HEK293 (cell line): ENCODE results near the gene TRPV6.

ENCODE experiments used
- CTCF ChIA-PET: fragments of 350-600 bp; formaldehyde crosslinking; extraction: SDS; loops from one replicate; lab custom pipeline; 2021; ENCODE audit warnings: antibody characterized with exemption; lab: Yijun Ruan, JAX
- POLR2A ChIA-PET: fragments of 300-600 bp; formaldehyde crosslinking; extraction: SDS; loops from one replicate; lab custom pipeline; 2020; ENCODE audit warnings: antibody characterized with exemption, inconsistent platforms; lab: Yijun Ruan, JAX
- H3K27ac ChIP-seq: fragments of 200-500 bp; sonication (Bioruptor generic); 2 replicates; pipeline ENCODE4 v1.5.1; 2014; ENCODE audit warnings: low read depth, low read length, control low read depth, inconsistent platforms; ENCODE audit errors: extremely low read depth
- H3K36me3 ChIP-seq, 2 experiments: fragments of 200-500 bp in 1 of 2; sonication (Bioruptor generic) in 1 of 2; 1 replicate in 1 of 2; 2 replicates in 1 of 2; pipeline ENCODE4 v1.5.1; 2014 to 2017; ENCODE audit warnings: inconsistent platforms in 2 of 2, low read length in 2 of 2; ENCODE audit not compliant: control insufficient read depth in 2 of 2, insufficient read depth in 1 of 2
- H3K4me1 ChIP-seq: fragments of 200-500 bp; sonication (Bioruptor generic); 2 replicates; pipeline ENCODE4 v1.5.1; 2014; ENCODE audit warnings: mild to moderate bottlenecking, low read length, inconsistent platforms; ENCODE audit not compliant: control insufficient read depth, insufficient read depth
- H3K4me3 ChIP-seq: 2 replicates; pipeline ENCODE4 v1.5.1; 2011; ENCODE audit warnings: low read depth, mild to moderate bottlenecking, control low read depth, low read length, moderate library complexity
- H3K9me3 ChIP-seq: fragments of 200-500 bp; sonication (Bioruptor generic); 2 replicates; pipeline ENCODE4 v1.5.1; 2014; ENCODE audit warnings: low read depth, low read length, inconsistent platforms; ENCODE audit not compliant: control insufficient read depth, insufficient read depth
- OVOL3 ChIP-seq: fragments of 450-650 bp; formaldehyde crosslinking; IDR thresholded peaks from 2 replicates; pipeline ENCODE4 v1.5.1; 2016; ENCODE audit warnings: missing biosample characterization, missing genetic modification characterization
- SALL2 ChIP-seq: fragments of 450-650 bp; formaldehyde crosslinking; IDR thresholded peaks from 2 replicates; pipeline ENCODE4 v1.5.0; 2017; ENCODE audit warnings: missing biosample characterization, mild to moderate bottlenecking, missing genetic modification characterization, borderline replicate concordance
- SP2 ChIP-seq: fragments of 450-650 bp; formaldehyde crosslinking; IDR thresholded peaks from 2 replicates; pipeline ENCODE4 v1.5.1; 2016; ENCODE audit warnings: missing biosample characterization, missing genetic modification characterization
- ZBTB48 ChIP-seq: fragments of 450-650 bp; formaldehyde crosslinking; IDR thresholded peaks from 2 replicates; pipeline ENCODE4 v1.5.1; 2016; ENCODE audit warnings: missing biosample characterization, missing genetic modification characterization
- ZBTB7A ChIP-seq: fragments of 450-650 bp; formaldehyde crosslinking; IDR thresholded peaks from 2 replicates; pipeline ENCODE4 v1.5.1; 2016; ENCODE audit warnings: low read depth, missing biosample characterization, missing genetic modification characterization
- ZNF132 ChIP-seq: fragments of 450-650 bp; formaldehyde crosslinking; IDR thresholded peaks from 2 replicates; pipeline ENCODE4 v1.5.1; 2017; ENCODE audit warnings: missing biosample characterization, missing genetic modification characterization, borderline replicate concordance
- ZNF169 ChIP-seq: fragments of 450-650 bp; formaldehyde crosslinking; IDR thresholded peaks from 2 replicates; pipeline ENCODE4 v1.5.1; 2016; ENCODE audit warnings: missing biosample characterization, missing genetic modification characterization
- ZNF510 ChIP-seq: fragments of 450-650 bp; formaldehyde crosslinking; IDR thresholded peaks from 2 replicates; pipeline ENCODE4 v1.5.1; 2018; ENCODE audit warnings: mild to moderate bottlenecking, missing genetic modification characterization, missing biosample characterization; ENCODE audit not compliant: insufficient replicate concordance
- ZNF530 ChIP-seq: fragments of 450-650 bp; formaldehyde crosslinking; IDR thresholded peaks from 2 replicates; pipeline ENCODE4 v1.5.1; 2016; ENCODE audit warnings: low read depth, missing biosample characterization, missing genetic modification characterization
- ZNF623 ChIP-seq: fragments of 450-650 bp; formaldehyde crosslinking; IDR thresholded peaks from 2 replicates; pipeline ENCODE4 v1.5.1; 2016; ENCODE audit warnings: missing biosample characterization, missing genetic modification characterization
- ZNF670 ChIP-seq: fragments of 450-650 bp; formaldehyde crosslinking; IDR thresholded peaks from 2 replicates; pipeline ENCODE4 v1.5.1; 2016; ENCODE audit warnings: missing biosample characterization, missing genetic modification characterization, low read depth
- ZNF785 ChIP-seq: fragments of 450-650 bp; formaldehyde crosslinking; IDR thresholded peaks from 2 replicates; pipeline ENCODE4 v1.5.1; 2016; ENCODE audit warnings: missing biosample characterization, missing genetic modification characterization
- TF ChIP-seq, protein P1 (sequence below): fragments of 450-650 bp; formaldehyde crosslinking; IDR thresholded peaks from 2 replicates; pipeline ENCODE4 v1.5.1; 2016; ENCODE audit warnings: missing biosample characterization, missing genetic modification characterization, borderline replicate concordance
- TF ChIP-seq, protein P2 (sequence below): fragments of 450-650 bp; formaldehyde crosslinking; IDR thresholded peaks from 2 replicates; pipeline ENCODE4 v1.5.1; 2016; ENCODE audit warnings: missing biosample characterization, missing genetic modification characterization
- TF ChIP-seq, protein P3 (sequence below): fragments of 450-650 bp; formaldehyde crosslinking; conservative IDR thresholded peaks from 2 replicates; pipeline ENCODE4 v1.5.1; 2016; ENCODE audit warnings: low read depth, missing biosample characterization, missing genetic modification characterization

Gene TRPV6

DNA sequence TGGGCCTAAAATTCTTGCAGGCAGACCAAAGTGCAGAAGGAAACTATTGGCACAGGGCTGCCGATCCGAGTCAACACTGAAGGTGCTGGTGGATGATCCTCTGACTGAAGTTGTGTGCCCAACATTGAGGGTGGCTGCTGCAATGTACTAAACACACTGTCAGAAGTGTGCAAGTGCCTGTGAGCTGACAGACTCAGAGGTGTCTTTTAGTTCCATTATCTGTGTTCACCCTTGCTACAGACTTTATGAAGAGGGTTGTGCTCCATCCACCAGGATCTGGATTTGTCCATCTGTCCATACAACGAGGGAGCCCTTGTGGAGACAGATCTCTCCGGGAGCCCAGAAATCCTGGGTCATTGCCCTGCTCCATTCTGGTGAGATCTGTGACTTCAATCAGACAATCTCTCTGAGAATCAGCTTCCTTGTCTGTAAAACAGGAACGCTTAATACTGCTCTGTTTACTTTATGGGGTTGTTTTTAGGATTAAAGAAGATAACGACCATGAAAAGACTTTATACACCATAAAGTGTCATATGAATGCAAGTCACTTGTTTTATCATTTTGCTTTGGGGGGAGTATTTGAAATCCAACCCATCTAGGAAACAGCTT lies 9.5 kb upstream of the TRPV6 start (continued):
- TF ChIP-seq, protein P1, sequence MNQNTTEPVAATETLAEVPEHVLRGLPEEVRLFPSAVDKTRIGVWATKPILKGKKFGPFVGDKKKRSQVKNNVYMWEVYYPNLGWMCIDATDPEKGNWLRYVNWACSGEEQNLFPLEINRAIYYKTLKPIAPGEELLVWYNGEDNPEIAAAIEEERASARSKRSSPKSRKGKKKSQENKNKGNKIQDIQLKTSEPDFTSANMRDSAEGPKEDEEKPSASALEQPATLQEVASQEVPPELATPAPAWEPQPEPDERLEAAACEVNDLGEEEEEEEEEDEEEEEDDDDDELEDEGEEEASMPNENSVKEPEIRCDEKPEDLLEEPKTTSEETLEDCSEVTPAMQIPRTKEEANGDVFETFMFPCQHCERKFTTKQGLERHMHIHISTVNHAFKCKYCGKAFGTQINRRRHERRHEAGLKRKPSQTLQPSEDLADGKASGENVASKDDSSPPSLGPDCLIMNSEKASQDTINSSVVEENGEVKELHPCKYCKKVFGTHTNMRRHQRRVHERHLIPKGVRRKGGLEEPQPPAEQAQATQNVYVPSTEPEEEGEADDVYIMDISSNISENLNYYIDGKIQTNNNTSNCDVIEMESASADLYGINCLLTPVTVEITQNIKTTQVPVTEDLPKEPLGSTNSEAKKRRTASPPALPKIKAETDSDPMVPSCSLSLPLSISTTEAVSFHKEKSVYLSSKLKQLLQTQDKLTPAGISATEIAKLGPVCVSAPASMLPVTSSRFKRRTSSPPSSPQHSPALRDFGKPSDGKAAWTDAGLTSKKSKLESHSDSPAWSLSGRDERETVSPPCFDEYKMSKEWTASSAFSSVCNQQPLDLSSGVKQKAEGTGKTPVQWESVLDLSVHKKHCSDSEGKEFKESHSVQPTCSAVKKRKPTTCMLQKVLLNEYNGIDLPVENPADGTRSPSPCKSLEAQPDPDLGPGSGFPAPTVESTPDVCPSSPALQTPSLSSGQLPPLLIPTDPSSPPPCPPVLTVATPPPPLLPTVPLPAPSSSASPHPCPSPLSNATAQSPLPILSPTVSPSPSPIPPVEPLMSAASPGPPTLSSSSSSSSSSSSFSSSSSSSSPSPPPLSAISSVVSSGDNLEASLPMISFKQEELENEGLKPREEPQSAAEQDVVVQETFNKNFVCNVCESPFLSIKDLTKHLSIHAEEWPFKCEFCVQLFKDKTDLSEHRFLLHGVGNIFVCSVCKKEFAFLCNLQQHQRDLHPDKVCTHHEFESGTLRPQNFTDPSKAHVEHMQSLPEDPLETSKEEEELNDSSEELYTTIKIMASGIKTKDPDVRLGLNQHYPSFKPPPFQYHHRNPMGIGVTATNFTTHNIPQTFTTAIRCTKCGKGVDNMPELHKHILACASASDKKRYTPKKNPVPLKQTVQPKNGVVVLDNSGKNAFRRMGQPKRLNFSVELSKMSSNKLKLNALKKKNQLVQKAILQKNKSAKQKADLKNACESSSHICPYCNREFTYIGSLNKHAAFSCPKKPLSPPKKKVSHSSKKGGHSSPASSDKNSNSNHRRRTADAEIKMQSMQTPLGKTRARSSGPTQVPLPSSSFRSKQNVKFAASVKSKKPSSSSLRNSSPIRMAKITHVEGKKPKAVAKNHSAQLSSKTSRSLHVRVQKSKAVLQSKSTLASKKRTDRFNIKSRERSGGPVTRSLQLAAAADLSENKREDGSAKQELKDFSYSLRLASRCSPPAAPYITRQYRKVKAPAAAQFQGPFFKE (tag by site-specific recombination): no peak

DNA sequence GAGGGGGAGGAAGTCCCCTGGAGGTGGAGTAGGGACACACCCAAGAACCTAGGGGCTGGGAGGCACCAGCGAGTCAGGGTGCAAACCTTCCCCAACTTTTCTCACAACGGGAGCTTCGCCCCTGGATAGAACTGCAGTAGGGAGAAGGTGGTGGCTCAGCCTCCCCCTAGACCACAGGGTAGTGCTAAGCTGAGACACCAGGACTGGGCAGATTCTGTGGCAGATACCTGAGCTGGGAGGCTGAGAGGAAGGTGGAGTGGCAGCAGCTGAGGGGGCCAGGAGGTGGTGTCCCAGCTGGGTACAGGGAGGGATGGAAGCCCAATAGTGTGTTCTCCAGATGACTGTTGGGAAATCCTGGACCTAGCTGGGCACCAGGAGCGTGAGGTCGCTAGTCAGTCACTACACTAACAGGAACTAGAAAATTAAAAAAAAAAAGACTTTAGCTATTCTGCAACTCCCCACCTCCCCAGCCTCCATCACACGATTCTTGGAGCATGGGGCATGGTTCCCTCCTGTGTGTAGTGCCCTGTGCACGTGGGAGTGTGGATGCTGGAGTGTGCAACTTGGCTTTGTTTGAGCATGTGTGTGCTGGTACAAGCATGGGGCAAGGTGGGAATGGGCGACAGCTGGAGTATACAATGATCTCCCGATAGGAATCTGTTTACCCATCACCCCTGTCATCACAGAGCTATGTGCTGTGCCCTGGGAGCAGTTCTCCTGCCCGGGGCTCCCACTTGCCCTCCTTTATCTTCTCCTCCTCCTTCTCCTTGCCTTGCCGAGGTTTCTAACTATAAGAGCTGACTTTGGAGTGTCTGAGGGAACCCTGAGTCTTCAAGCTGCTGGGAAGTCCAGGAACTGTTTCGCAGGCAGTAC lies 8.8 kb upstream of the TRPV6 start:
- POLR2A ChIA-PET: no interaction called here
- CTCF ChIA-PET: interaction anchor here (0.6 to 1.5 kb wide), 2 partner anchors 13 to 434 kb away, joined by 4 to 9 read pairs; no protein-coding TSS in a partner anchor
- Histone ChIP-seq H3K36me3 (no peaks in the 10 kb centered on the region), H3K27ac (no peak overlapping the region), H3K9me3 (no peaks in the 10 kb centered on the region), H3K4me3 (no peak overlapping the region), H3K4me1 (no peaks in the 10 kb centered on the region)
- TF ChIP-seq ZNF623 (tag by site-specific recombination) (no peak), ZNF670 (tag by site-specific recombination) (no peak), OVOL3 (tag by site-specific recombination) (no peak), ZNF132 (tag by site-specific recombination) (no peak), SALL2 (tag by site-specific recombination) (no peak), ZNF169 (tag by site-specific recombination) (no peak), ZBTB7A (tag by site-specific recombination) (no peak), ZNF785 (tag by site-specific recombination) (no peak), ZNF530 (tag by site-specific recombination) (no peak), SP2 (tag by site-specific recombination) (no peak), ZNF510 (tag by site-specific recombination) (no peak), ZBTB48 (tag by site-specific recombination) (no peak)
- TF ChIP-seq, protein P2, sequence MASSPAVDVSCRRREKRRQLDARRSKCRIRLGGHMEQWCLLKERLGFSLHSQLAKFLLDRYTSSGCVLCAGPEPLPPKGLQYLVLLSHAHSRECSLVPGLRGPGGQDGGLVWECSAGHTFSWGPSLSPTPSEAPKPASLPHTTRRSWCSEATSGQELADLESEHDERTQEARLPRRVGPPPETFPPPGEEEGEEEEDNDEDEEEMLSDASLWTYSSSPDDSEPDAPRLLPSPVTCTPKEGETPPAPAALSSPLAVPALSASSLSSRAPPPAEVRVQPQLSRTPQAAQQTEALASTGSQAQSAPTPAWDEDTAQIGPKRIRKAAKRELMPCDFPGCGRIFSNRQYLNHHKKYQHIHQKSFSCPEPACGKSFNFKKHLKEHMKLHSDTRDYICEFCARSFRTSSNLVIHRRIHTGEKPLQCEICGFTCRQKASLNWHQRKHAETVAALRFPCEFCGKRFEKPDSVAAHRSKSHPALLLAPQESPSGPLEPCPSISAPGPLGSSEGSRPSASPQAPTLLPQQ: no peak
- TF ChIP-seq, protein P3, sequence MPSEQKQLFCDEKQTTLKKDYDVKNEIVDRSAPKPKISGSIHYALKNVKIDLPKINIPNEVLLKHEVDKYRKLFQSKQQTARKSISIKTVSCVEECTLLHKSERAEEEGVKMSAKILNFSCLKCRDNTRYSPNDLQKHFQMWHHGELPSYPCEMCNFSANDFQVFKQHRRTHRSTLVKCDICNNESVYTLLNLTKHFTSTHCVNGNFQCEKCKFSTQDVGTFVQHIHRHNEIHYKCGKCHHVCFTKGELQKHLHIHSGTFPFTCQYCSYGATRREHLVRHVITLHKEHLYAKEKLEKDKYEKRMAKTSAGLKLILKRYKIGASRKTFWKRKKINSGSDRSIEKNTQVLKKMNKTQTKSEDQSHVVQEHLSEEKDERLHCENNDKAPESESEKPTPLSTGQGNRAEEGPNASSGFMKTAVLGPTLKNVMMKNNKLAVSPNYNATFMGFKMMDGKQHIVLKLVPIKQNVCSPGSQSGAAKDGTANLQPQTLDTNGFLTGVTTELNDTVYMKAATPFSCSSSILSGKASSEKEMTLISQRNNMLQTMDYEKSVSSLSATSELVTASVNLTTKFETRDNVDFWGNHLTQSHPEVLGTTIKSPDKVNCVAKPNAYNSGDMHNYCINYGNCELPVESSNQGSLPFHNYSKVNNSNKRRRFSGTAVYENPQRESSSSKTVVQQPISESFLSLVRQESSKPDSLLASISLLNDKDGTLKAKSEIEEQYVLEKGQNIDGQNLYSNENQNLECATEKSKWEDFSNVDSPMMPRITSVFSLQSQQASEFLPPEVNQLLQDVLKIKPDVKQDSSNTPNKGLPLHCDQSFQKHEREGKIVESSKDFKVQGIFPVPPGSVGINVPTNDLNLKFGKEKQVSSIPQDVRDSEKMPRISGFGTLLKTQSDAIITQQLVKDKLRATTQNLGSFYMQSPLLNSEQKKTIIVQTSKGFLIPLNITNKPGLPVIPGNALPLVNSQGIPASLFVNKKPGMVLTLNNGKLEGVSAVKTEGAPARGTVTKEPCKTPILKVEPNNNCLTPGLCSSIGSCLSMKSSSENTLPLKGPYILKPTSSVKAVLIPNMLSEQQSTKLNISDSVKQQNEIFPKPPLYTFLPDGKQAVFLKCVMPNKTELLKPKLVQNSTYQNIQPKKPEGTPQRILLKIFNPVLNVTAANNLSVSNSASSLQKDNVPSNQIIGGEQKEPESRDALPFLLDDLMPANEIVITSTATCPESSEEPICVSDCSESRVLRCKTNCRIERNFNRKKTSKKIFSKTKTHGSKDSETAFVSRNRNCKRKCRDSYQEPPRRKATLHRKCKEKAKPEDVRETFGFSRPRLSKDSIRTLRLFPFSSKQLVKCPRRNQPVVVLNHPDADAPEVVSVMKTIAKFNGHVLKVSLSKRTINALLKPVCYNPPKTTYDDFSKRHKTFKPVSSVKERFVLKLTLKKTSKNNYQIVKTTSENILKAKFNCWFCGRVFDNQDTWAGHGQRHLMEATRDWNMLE: no peak
